IMR-90 (cell line): ENCODE measurements around the gene ARHGEF10L. TPM values are rescaled to one million over a fixed set of nuclear protein-coding genes. Genes with fewer than 3 reads are reported as not detected.

Experiments used
- ATAC-seq: fragments of 200-7000 bp; cut with Tn5 transposase; 2 replicates; pipeline ENCODE4 v1.9.1; 2020; ENCODE audit warnings: low read depth, mild to moderate bottlenecking, moderate library complexity
- BruUV-seq: library from RNA; stranded (reverse); fragments of 400-500 nt; replicated peaks from 2 replicates; lab custom pipeline; 2021; lab: Mats Ljungman, UMichigan
- CTCF ChIA-PET: fragments of 300-600 bp; formaldehyde crosslinking; extraction: SDS; loops from one replicate; lab custom pipeline; 2021; ENCODE audit warnings: antibody characterized with exemption; lab: Yijun Ruan, JAX
- POLR2A ChIA-PET: fragments of 300-600 bp; sonication (Branson Sonifier 250); formaldehyde crosslinking; loops from one replicate; lab custom pipeline; 2022; ENCODE audit warnings: antibody characterized with exemption; ENCODE audit not compliant: unreplicated experiment; lab: Charles Lee
- DNase-seq: peaks from one replicate; pipeline ENCODE4 v3.0.0; 2013
- H2AFZ ChIP-seq: replicated peaks from 2 replicates; pipeline ENCODE3; 2013; ENCODE audit warnings: low read length, mild to moderate bottlenecking; ENCODE audit not compliant: poor library complexity
- H2AK5ac ChIP-seq: 2 replicates; pipeline ENCODE4 v1.6.1; 2013; ENCODE audit warnings: low read depth, low read length, inconsistent platforms
- H2AK9ac ChIP-seq: replicated peaks from 2 replicates; pipeline ENCODE3; 2013; ENCODE audit warnings: mild to moderate bottlenecking, low read depth, low read length, moderate library complexity; ENCODE audit not compliant: poor library complexity
- H2BK120ac ChIP-seq: 2 replicates; pipeline ENCODE4 v1.6.1; 2013; ENCODE audit warnings: low read depth, low read length, inconsistent platforms
- H2BK15ac ChIP-seq: 3 replicates; pipeline ENCODE4 v1.6.1; 2013; ENCODE audit warnings: low read depth, low read length, inconsistent platforms
- H2BK20ac ChIP-seq: 2 replicates; pipeline ENCODE4 v1.6.1; 2013; ENCODE audit warnings: low read depth, mild to moderate bottlenecking, inconsistent platforms, low read length, moderate library complexity
- H2BK5ac ChIP-seq: 2 replicates; pipeline ENCODE4 v1.6.1; 2013; ENCODE audit warnings: mild to moderate bottlenecking, low read depth, low read length, inconsistent platforms; ENCODE audit not compliant: poor library complexity, severe bottlenecking
- H3K14ac ChIP-seq: replicated peaks from 2 replicates; pipeline ENCODE4 v1.6.1; 2013; ENCODE audit warnings: low read depth, low read length, inconsistent platforms
- H3K18ac ChIP-seq: 2 replicates; pipeline ENCODE4 v1.6.1; 2013; ENCODE audit warnings: low read depth, low read length, control low read depth
- H3K23ac ChIP-seq: 2 replicates; pipeline ENCODE4 v1.6.1; 2013; ENCODE audit warnings: low read depth, low read length, inconsistent platforms
- H3K27ac ChIP-seq: 2 replicates; pipeline ENCODE4 v1.5.1; 2013; ENCODE audit warnings: mild to moderate bottlenecking, control low read depth, low read length; ENCODE audit not compliant: insufficient read depth
- H3K27me3 ChIP-seq: 2 replicates; pipeline ENCODE4 v1.6.1; 2013; ENCODE audit warnings: low read length; ENCODE audit not compliant: control insufficient read depth, insufficient read depth
- H3K36me3 ChIP-seq: 2 replicates; pipeline ENCODE4 v1.6.1; 2013; ENCODE audit warnings: low read length, mixed read lengths; ENCODE audit not compliant: control insufficient read depth, insufficient read depth
- H3K4ac ChIP-seq: 2 replicates; pipeline ENCODE4 v1.6.1; 2013; ENCODE audit warnings: low read depth, low read length, inconsistent platforms
- H3K4me1 ChIP-seq: 2 replicates; pipeline ENCODE4 v1.6.1; 2013; ENCODE audit warnings: low read length, mixed read lengths; ENCODE audit not compliant: control insufficient read depth, insufficient read depth
- H3K4me2 ChIP-seq: 2 replicates; pipeline ENCODE4 v1.6.1; 2013; ENCODE audit warnings: low read depth, mild to moderate bottlenecking, control low read depth, low read length, moderate library complexity
- H3K4me3 ChIP-seq: 2 replicates; pipeline ENCODE4 v1.5.1; 2013; ENCODE audit warnings: low read depth, mild to moderate bottlenecking, control low read depth, low read length, moderate library complexity; ENCODE audit not compliant: insufficient read depth
- H3K56ac ChIP-seq: 2 replicates; pipeline ENCODE4 v1.6.1; 2013; ENCODE audit warnings: low read length, inconsistent platforms; ENCODE audit not compliant: insufficient read depth; ENCODE audit errors: extremely low read depth
- H3K79me1 ChIP-seq, 2 experiments: 2 replicates each; pipeline ENCODE4 v1.6.1; 2013; ENCODE audit warnings: low read length in 2 of 2, inconsistent platforms in 1 of 2, low read depth in 1 of 2
- H3K9ac ChIP-seq: 2 replicates; pipeline ENCODE4 v1.6.1; 2013; ENCODE audit warnings: low read depth, low read length, control low read depth
- H3K9me1 ChIP-seq: 2 replicates; pipeline ENCODE4 v1.6.1; 2013; ENCODE audit warnings: low read length, inconsistent platforms; ENCODE audit not compliant: insufficient read depth
- H3K9me3 ChIP-seq: 2 replicates; pipeline ENCODE4 v1.6.1; 2013; ENCODE audit warnings: low read length; ENCODE audit not compliant: control insufficient read depth, insufficient read depth
- H4K20me1 ChIP-seq: 2 replicates; pipeline ENCODE4 v1.6.1; 2013; ENCODE audit warnings: low read length, inconsistent platforms; ENCODE audit not compliant: insufficient read depth
- H4K5ac ChIP-seq: 2 replicates; pipeline ENCODE4 v1.6.1; 2013; ENCODE audit warnings: mild to moderate bottlenecking, low read depth, low read length, control low read depth
- H4K8ac ChIP-seq, 2 experiments: 2 replicates each; pipeline ENCODE4 v1.6.1; 2013; ENCODE audit warnings: low read depth in 2 of 2, low read length in 2 of 2, control low read depth in 1 of 2, inconsistent platforms in 1 of 2
- H4K91ac ChIP-seq: 2 replicates; pipeline ENCODE4 v1.6.1; 2013; ENCODE audit warnings: low read depth, low read length, inconsistent platforms; ENCODE audit not compliant: insufficient read depth
- BHLHE40 ChIP-seq: fragments of 150-350 bp; IDR thresholded peaks from 2 replicates; pipeline ENCODE4 v1.6.1; 2016; ENCODE audit warnings: mild to moderate bottlenecking, low read depth, low read length
- CEBPB ChIP-seq: IDR thresholded peaks from 2 replicates; pipeline ENCODE4 v1.6.1; 2012; ENCODE audit warnings: low read depth, low read length, improper control_type of control experiment
- RAD21 ChIP-seq: IDR thresholded peaks from 2 replicates; pipeline ENCODE4 v1.6.1; 2012; ENCODE audit warnings: low read length, improper control_type of control experiment
- RCOR1 ChIP-seq: IDR thresholded peaks from 2 replicates; pipeline ENCODE4 v1.6.1; 2012; ENCODE audit warnings: mild to moderate bottlenecking, low read length, improper control_type of control experiment; ENCODE audit not compliant: insufficient replicate concordance
- RFX5 ChIP-seq: IDR thresholded peaks from 2 replicates; pipeline ENCODE4 v1.8.0; 2012; ENCODE audit warnings: low read depth, mild to moderate bottlenecking, low read length, moderate library complexity
- USF2 ChIP-seq: fragments of 150-350 bp; IDR thresholded peaks from 2 replicates; pipeline ENCODE4 v1.6.1; 2017; ENCODE audit warnings: mild to moderate bottlenecking, antibody characterized with exemption, low read length, low read depth
- WGBS, 2 experiments: methylation state at CpG; one replicate each; pipeline versions ENCODE4 v1.1.5 to v1.1.7; 2013; ENCODE audit warnings: missing lambda C conversion rate in 2 of 2; ENCODE audit not compliant: insufficient read length in 1 of 2; ENCODE audit errors: extremely low coverage in 2 of 2; 5-methylcytosine and 5-hydroxymethylcytosine counted together
- dilution Hi-C: fragments of 300-500 bp; cut with HindIII; formaldehyde crosslinking; loops from one replicate; pipeline ENCODE4 v1.14.3; 2018; ENCODE audit warnings: low sequenced_read_pairs; ENCODE audit not compliant: unreplicated experiment
- in situ Hi-C: fragments of 300-500 bp; cut with MboI; formaldehyde crosslinking; loops from 3 replicates; pipeline ENCODE4 v1.14.3; 2019; ENCODE audit warnings: low sequenced_read_pairs, inconsistent platforms, mixed read lengths
- intact Hi-C: fragments of 100-400 bp; cut with micrococcal nuclease; formaldehyde crosslinking; loops from 2 replicates; pipeline ENCODE4 v1.10.0; 2022
- polyA plus RNA-seq, 3 experiments: library from polyadenylated mRNA; depleted of rRNA; stranded (reverse); fragments of >200 nt; gene quantifications; 2 replicates each; pipeline ENCODE4 v1.2.3, GENCODE V29; 2012; ENCODE audit warnings: low replicate concordance in 1 of 3
- total RNA-seq: library from RNA; depleted of rRNA; stranded (reverse); fragments of >200 nt; gene quantifications from 2 replicates; pipeline ENCODE4 v1.2.3, GENCODE V29; 2012

The ARHGEF10L gene
- total and polyA plus RNA-seq, 2 of the 4 experiments (the other 2 are of a cell fraction): 4.8 to 12.4 TPM

GRCh38 chr1:17642943-17643342, 103.4 kb downstream of the ARHGEF10L start:
- Histone ChIP-seq H4K8ac (no peak overlapping the region), H4K5ac (no peak overlapping the region), H2BK15ac (no peak overlapping the region), H3K56ac (no peak overlapping the region), H3K79me1 (no peaks in the 10 kb centered on the region), H3K9ac (no peak overlapping the region), H2AFZ (no peak overlapping the region), H3K4me2 (no peak overlapping the region), H3K36me3 (peaks cover 21% of the 10 kb centered on the region), H3K9me1 (no peaks in the 10 kb centered on the region), H4K20me1 (no peaks in the 10 kb centered on the region; the same call in 1 of the 2 replicates), H3K4me1 (no peaks in the 10 kb centered on the region), H2BK5ac (no peak overlapping the region), H2BK20ac (no peak overlapping the region), H3K4me3 (no peak overlapping the region), H3K27me3 (no peaks in the 10 kb centered on the region), H2AK9ac (no peak overlapping the region), H3K18ac (no peak overlapping the region), H2BK120ac (no peak overlapping the region), H3K14ac (no peak overlapping the region), H3K4ac (no peak overlapping the region), H3K23ac (no peak overlapping the region), H3K9me3 (no peaks in the 10 kb centered on the region), H4K91ac (no peak overlapping the region), H3K27ac (no peak overlapping the region), H2AK5ac (no peak overlapping the region)
- no TSS peak for BruUV-seq
- intact Hi-C loops: no loop called here
- ChIA-PET POLR2A (no interaction called here), CTCF (no interaction called here)
- in situ Hi-C loops: no loop called here
- DNase-seq: no peak
- dilution Hi-C loops: no loop called here
- WGBS, 2 experiments: no CpG with 5 or more reads among the region's 3 CpGs
- TF ChIP-seq BHLHE40 (no peak), RFX5 (no peak), RAD21 (no peak), CEBPB (no peak), RCOR1 (no peak), USF2 (no peak)
- no peak for ATAC-seq
